Measurements from ENCODE around the gene ROR1.

ROR1 gene

GRCh38 chr1:63835128-63835527, 61.3 kb downstream of the ROR1 start:
- Mint-ChIP-seq H3K4me1 (ENCODE audit: low read depth) (peaks cover 2% of the 10 kb centered on the region), H3K36me3 (ENCODE audit: low read depth) (no peaks in the 10 kb centered on the region), H3K4me3 (no peak overlapping the region), H3K9me3 (no peaks in the 10 kb centered on the region), H3K27ac (no peak overlapping the region), H3K27me3 (peaks cover 5% of the 10 kb centered on the region)

- Mint-ChIP-seq H3K4me3 (no peak overlapping the region), H3K4me1 (ENCODE audit: low read depth) (peaks cover 2% of the 10 kb centered on the region), H3K36me3 (ENCODE audit: low read depth) (no peaks in the 10 kb centered on the region), H3K27me3 (peaks cover 5% of the 10 kb centered on the region), H3K9me3 (no peaks in the 10 kb centered on the region), H3K27ac (no peak overlapping the region)
These were observed 62.6 kb downstream of the ROR1 start for GRCh38 chr1:63836374-63836773.

- Mint-ChIP-seq H3K27me3 (peaks cover 4% of the 10 kb centered on the region), H3K4me1 (ENCODE audit: low read depth) (peaks cover 2% of the 10 kb centered on the region), H3K27ac (no peak overlapping the region), H3K9me3 (no peaks in the 10 kb centered on the region), H3K4me3 (no peak overlapping the region), H3K36me3 (ENCODE audit: low read depth) (no peaks in the 10 kb centered on the region)
These were observed 63.0 kb downstream of the ROR1 start for GRCh38 chr1:63836830-63837229.

GRCh38 chr1:63843010-63843409, 69.2 kb downstream of the ROR1 start:
- H3K4me3 Mint-ChIP-seq, result no peak overlapping the region

GRCh38 chr1:63843884-63844283, 70.1 kb downstream of the ROR1 start:
- Mint-ChIP-seq H3K27me3 (peaks cover 5% of the 10 kb centered on the region), H3K36me3 (ENCODE audit: low read depth) (no peaks in the 10 kb centered on the region), H3K4me3 (no peak overlapping the region), H3K9me3 (no peaks in the 10 kb centered on the region), H3K27ac (no peak overlapping the region), H3K4me1 (ENCODE audit: low read depth) (no peaks in the 10 kb centered on the region)

More at GRCh38 chr1:63843010-63843409, 69.2 kb downstream of the ROR1 start:
- Mint-ChIP-seq H3K27ac (no peak overlapping the region), H3K36me3 (ENCODE audit: low read depth) (no peaks in the 10 kb centered on the region), H3K4me1 (ENCODE audit: low read depth) (no peaks in the 10 kb centered on the region), H3K9me3 (no peaks in the 10 kb centered on the region), H3K27me3 (peaks cover 5% of the 10 kb centered on the region)

- Mint-ChIP-seq H3K9me3 (no peaks in the 10 kb centered on the region), H3K4me3 (no peak overlapping the region), H3K36me3 (ENCODE audit: low read depth) (no peaks in the 10 kb centered on the region), H3K27ac (no peak overlapping the region), H3K27me3 (peaks cover 5% of the 10 kb centered on the region), H3K4me1 (ENCODE audit: low read depth) (no peaks in the 10 kb centered on the region)
These were observed 71.5 kb downstream of the ROR1 start for GRCh38 chr1:63845346-63845745.

GRCh38 chr1:63847308-63847910, 73.6 kb downstream of the ROR1 start:
- Mint-ChIP-seq H3K27me3 (peaks cover 5% of the 10 kb centered on the region), H3K4me3 (no peak overlapping the region), H3K4me1 (ENCODE audit: low read depth) (no peaks in the 10 kb centered on the region), H3K9me3 (no peaks in the 10 kb centered on the region), H3K27ac (no peak overlapping the region), H3K36me3 (ENCODE audit: low read depth) (no peaks in the 10 kb centered on the region)

GRCh38 chr1:63848733-63849132, 74.9 kb downstream of the ROR1 start:
- Mint-ChIP-seq H3K36me3 (ENCODE audit: low read depth) (no peaks in the 10 kb centered on the region), H3K4me3 (no peak overlapping the region), H3K27me3 (peaks cover 7% of the 10 kb centered on the region), H3K4me1 (ENCODE audit: low read depth) (no peaks in the 10 kb centered on the region), H3K9me3 (no peaks in the 10 kb centered on the region), H3K27ac (no peak overlapping the region)

DNA sequence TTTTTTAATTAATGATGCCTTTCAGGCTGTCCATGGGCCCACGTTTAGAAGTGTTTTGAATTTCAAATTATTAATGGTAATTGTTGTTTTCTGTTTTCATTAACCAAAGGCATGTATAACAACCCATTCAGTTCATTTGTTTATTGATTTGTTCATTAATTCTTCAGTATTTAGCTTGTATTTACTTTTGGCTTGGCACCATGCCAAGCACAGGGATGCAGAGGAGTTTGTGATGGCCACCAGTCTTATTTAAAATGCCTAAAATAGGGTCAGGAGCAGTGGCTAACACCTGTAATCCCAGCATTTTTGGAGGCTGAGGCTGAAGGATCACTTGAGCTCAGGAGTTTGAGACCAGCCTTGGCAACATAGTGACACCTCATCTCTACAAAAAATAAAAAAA, 75.3 kb downstream of the ROR1 start:
- H3K36me3 Mint-ChIP-seq (ENCODE audit: low read depth), result no peaks in the 10 kb centered on the region
- H3K4me3 Mint-ChIP-seq, result no peak overlapping the region

GRCh38 chr1:63854091-63854490, 80.3 kb downstream of the ROR1 start:
- Mint-ChIP-seq H3K9me3 (peaks cover 17% of the 10 kb centered on the region), H3K27me3 (peaks cover 4% of the 10 kb centered on the region), H3K4me1 (ENCODE audit: low read depth) (no peaks in the 10 kb centered on the region), H3K36me3 (ENCODE audit: low read depth) (no peaks in the 10 kb centered on the region), H3K4me3 (no peak overlapping the region), H3K27ac (no peak overlapping the region)

More for the DNA sequence above, 75.3 kb downstream of the ROR1 start:
- H3K9me3 Mint-ChIP-seq, result no peaks in the 10 kb centered on the region
- H3K4me1 Mint-ChIP-seq (ENCODE audit: low read depth), result no peaks in the 10 kb centered on the region
- H3K27ac Mint-ChIP-seq, result no peak overlapping the region
- H3K27me3 Mint-ChIP-seq, result peaks cover 8% of the 10 kb centered on the region

GRCh38 chr1:63855942-63856341, 82.1 kb downstream of the ROR1 start:
- no peak overlapping the region for H3K4me3 Mint-ChIP-seq
- H3K27ac Mint-ChIP-seq, result no peak overlapping the region
- peaks cover 17% of the 10 kb centered on the region for H3K9me3 Mint-ChIP-seq
- no peaks in the 10 kb centered on the region for H3K36me3 Mint-ChIP-seq (ENCODE audit: low read depth)
- peaks cover 4% of the 10 kb centered on the region for H3K27me3 Mint-ChIP-seq
- no peaks in the 10 kb centered on the region for H3K4me1 Mint-ChIP-seq (ENCODE audit: low read depth)

DNA sequence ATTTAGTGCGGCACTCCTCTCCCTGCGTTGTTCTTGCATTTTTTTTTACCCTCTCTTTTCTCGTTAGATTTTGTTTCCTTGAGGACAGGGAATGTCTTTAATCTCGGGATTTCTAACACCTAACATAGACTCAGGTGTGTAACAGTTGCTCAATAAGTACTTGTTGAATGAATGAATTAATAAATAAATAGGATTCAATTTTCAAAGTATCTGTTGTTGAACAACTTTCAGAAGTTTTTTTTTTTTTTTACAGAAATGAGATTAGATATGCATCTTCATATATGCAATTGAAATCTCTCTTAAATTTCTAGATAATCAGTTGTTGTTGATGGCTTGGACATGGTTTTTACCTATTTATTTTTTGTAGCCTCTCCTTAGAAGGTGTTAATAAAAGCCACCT, 83.1 kb downstream of the ROR1 start:
- Mint-ChIP-seq H3K4me1 (ENCODE audit: low read depth) (no peaks in the 10 kb centered on the region), H3K9me3 (peaks cover 17% of the 10 kb centered on the region), H3K36me3 (ENCODE audit: low read depth) (no peaks in the 10 kb centered on the region), H3K27me3 (peaks cover 4% of the 10 kb centered on the region), H3K4me3 (no peak overlapping the region), H3K27ac (no peak overlapping the region)

- H3K27me3 Mint-ChIP-seq, result peaks cover 4% of the 10 kb centered on the region
- no peak overlapping the region for H3K27ac Mint-ChIP-seq
- peaks cover 17% of the 10 kb centered on the region for H3K9me3 Mint-ChIP-seq
These were observed 83.7 kb downstream of the ROR1 start for GRCh38 chr1:63857478-63857877.

DNA sequence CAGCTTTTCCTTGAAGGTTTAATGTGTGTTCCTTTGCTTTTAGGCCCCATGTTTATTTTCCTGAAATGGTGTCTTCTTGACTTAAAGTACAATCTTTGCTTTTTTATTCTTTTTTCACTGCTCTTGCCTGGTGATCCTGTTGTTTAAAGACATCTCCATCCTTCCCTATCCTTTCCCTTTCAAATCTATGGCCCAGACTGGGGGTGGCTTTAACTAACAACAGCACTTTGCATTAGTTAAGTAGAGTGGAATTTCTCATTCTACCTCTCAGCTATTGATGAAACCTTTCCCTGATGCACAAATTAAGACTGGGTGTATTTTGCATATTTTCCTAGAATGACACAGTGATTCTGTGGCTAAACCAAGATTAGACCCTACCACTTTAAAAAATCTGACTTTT, 84.3 kb downstream of the ROR1 start:
- Mint-ChIP-seq H3K4me3 (no peak overlapping the region), H3K36me3 (ENCODE audit: low read depth) (no peaks in the 10 kb centered on the region), H3K4me1 (ENCODE audit: low read depth) (no peaks in the 10 kb centered on the region), H3K27me3 (peaks cover 4% of the 10 kb centered on the region), H3K27ac (no peak overlapping the region), H3K9me3 (peaks cover 17% of the 10 kb centered on the region)

More at GRCh38 chr1:63857478-63857877, 83.7 kb downstream of the ROR1 start:
- no peaks in the 10 kb centered on the region for H3K36me3 Mint-ChIP-seq (ENCODE audit: low read depth)
- no peaks in the 10 kb centered on the region for H3K4me1 Mint-ChIP-seq (ENCODE audit: low read depth)
- H3K4me3 Mint-ChIP-seq, result no peak overlapping the region

GRCh38 chr1:63859480-63860275, 85.9 kb downstream of the ROR1 start:
- Mint-ChIP-seq H3K9me3 (peaks cover 17% of the 10 kb centered on the region), H3K36me3 (ENCODE audit: low read depth) (no peaks in the 10 kb centered on the region), H3K27me3 (no peaks in the 10 kb centered on the region), H3K4me1 (ENCODE audit: low read depth) (no peaks in the 10 kb centered on the region), H3K27ac (no peak overlapping the region), H3K4me3 (no peak overlapping the region)
